ENCODE results near the gene MRPL37.

Gene MRPL37

GRCh38 chr1:54212872-54213271, 12.9 kb downstream of the MRPL37 start:
- Histone ChIP-seq H3K4me1 (ENCODE audit: control insufficient read depth, insufficient read depth, low read length) (no peaks in the 10 kb centered on the region), H3K4me3 (ENCODE audit: low read depth, low read length) (no peak overlapping the region), H3K36me3 (ENCODE audit: control insufficient read depth in 2 of 2, insufficient read depth in 1 of 2, low read length in 2 of 2) (peaks cover 51 to 97% of the 10 kb centered on the region in 2 experiments), H3K27ac (ENCODE audit: extremely low read depth, low read depth, low read length) (no peak overlapping the region), H3K9me3 (ENCODE audit: control insufficient read depth, insufficient read depth, low read depth, low read length) (no peaks in the 10 kb centered on the region)
- TF ChIP-seq ZNF398 (tag by site-specific recombination; IDR thresholded peaks at IDR 0.05), result no peak
- no peak for TF ChIP-seq ZFP3 (tag by site-specific recombination; IDR thresholded peaks at IDR 0.05; ENCODE audit: low read depth)
- no peak for TF ChIP-seq TRIM28 (IDR thresholded peaks at IDR 0.05; ENCODE audit: borderline replicate concordance, low read length)
- TF ChIP-seq ZNF768 (tag by site-specific recombination; IDR thresholded peaks at IDR 0.05), result no peak
- no peak for TF ChIP-seq ZNF335 (tag by site-specific recombination; conservative IDR thresholded peaks at IDR 0.05)
- no peak for TF ChIP-seq GLIS2 (tag by site-specific recombination; IDR thresholded peaks at IDR 0.05)
- no peak for TF ChIP-seq ZNF529 (tag by site-specific recombination; IDR thresholded peaks at IDR 0.05; ENCODE audit: insufficient replicate concordance)
- TF ChIP-seq SCRT2 (tag by site-specific recombination; IDR thresholded peaks at IDR 0.05), result no peak
- TF ChIP-seq ZNF596 (tag by site-specific recombination; IDR thresholded peaks at IDR 0.05), result no peak
- no peak for TF ChIP-seq ZBTB17 (tag by site-specific recombination; IDR thresholded peaks at IDR 0.05)
- TF ChIP-seq SALL2 (tag by site-specific recombination; IDR thresholded peaks at IDR 0.05; ENCODE audit: borderline replicate concordance), result no peak
- TF ChIP-seq ZNF132 (tag by site-specific recombination; IDR thresholded peaks at IDR 0.05; ENCODE audit: borderline replicate concordance), result no peak
- TF ChIP-seq, protein P1, sequence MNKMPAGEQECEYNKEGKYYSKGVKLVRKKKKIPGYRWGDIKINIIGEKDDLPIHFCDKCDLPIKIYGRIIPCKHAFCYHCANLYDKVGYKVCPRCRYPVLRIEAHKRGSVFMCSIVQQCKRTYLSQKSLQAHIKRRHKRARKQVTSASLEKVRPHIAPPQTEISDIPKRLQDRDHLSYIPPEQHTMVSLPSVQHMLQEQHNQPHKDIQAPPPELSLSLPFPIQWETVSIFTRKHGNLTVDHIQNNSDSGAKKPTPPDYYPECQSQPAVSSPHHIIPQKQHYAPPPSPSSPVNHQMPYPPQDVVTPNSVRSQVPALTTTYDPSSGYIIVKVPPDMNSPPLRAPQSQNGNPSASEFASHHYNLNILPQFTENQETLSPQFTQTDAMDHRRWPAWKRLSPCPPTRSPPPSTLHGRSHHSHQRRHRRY (tag by site-specific recombination; IDR thresholded peaks at IDR 0.05), result no peak
- no peak for TF ChIP-seq ZSCAN23 (tag by site-specific recombination; IDR thresholded peaks at IDR 0.05)
- POLR2A ChIA-PET, result no interaction called here
- CTCF ChIA-PET, result interaction anchor here (0.7 kb wide), 1 partner anchor 203 kb away, joined by 4 read pairs; no protein-coding TSS in a partner anchor

DNA sequence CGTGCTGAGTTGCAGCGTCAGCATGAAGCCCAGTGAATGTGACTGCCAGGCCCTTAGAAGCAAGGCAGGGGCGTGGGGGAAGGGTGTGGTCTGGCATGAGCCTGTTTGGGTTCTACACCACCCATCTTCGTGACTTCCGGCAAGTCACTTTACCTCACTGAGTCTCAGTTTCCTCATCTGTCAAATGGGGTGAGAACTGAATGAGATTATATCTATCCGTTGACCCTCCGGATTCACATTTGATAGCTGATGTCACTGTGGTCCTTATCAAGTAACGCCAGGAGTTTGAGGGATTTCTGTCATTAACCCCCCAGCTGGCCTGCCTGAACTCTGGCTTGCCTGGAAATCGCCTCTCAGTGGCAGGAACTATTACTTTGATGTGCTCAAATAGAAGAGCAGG, 15.6 kb downstream of the MRPL37 start:
- H3K27ac ChIP-seq (ENCODE audit: extremely low read depth, low read depth, low read length), result no peak overlapping the region
- no peak overlapping the region for H3K4me3 ChIP-seq (ENCODE audit: low read depth, low read length)
- POLR2A ChIA-PET, result no interaction called here
- H3K36me3 ChIP-seq (ENCODE audit: control insufficient read depth in 2 of 2, insufficient read depth in 1 of 2, low read length in 2 of 2), result peaks cover 38 to 100% of the 10 kb centered on the region in 2 experiments
- H3K4me1 ChIP-seq (ENCODE audit: control insufficient read depth, insufficient read depth, low read length), result no peaks in the 10 kb centered on the region
- H3K9me3 ChIP-seq (ENCODE audit: control insufficient read depth, insufficient read depth, low read depth, low read length), result no peaks in the 10 kb centered on the region
- CTCF ChIA-PET, result no interaction called here
- no peak for TF ChIP-seq ZNF239 (tag by site-specific recombination; IDR thresholded peaks at IDR 0.05)
- TF ChIP-seq TSHZ1 (tag by site-specific recombination; IDR thresholded peaks at IDR 0.05; ENCODE audit: borderline replicate concordance), result no peak
- no peak for TF ChIP-seq WT1 (tag by site-specific recombination; IDR thresholded peaks at IDR 0.05)
- no peak for TF ChIP-seq ZNF221 (tag by site-specific recombination; IDR thresholded peaks at IDR 0.05; ENCODE audit: borderline replicate concordance)
- TF ChIP-seq KLF7 (tag by site-specific recombination; IDR thresholded peaks at IDR 0.05; ENCODE audit: borderline replicate concordance), result no peak
- TF ChIP-seq KLF1 (tag by site-specific recombination; IDR thresholded peaks at IDR 0.05), result peak; percentile 36; the same call in 1 of the 2 replicates

All from HEK293 (cell line).